Panc1 (cell line): ENCODE data around the gene SEZ6L.

ENCODE experiments used
- CTCF ChIP-seq: fragments of 450-650 bp; IDR thresholded peaks from 2 replicates; pipeline ENCODE4 v1.5.1; 2017; ENCODE audit warnings: mild to moderate bottlenecking
- POLR2AphosphoS5 ChIP-seq: IDR thresholded peaks from 2 replicates; pipeline ENCODE4 v1.6.1; 2012; ENCODE audit warnings: mild to moderate bottlenecking, low read depth, low read length, moderate library complexity
- REST ChIP-seq, 2 experiments: IDR thresholded peaks; 2 replicates each; pipeline ENCODE4 v1.6.1; 2011 to 2012; ENCODE audit warnings: low read depth in 2 of 2, control low read depth in 1 of 2, low read length in 1 of 2, mild to moderate bottlenecking in 1 of 2, moderate library complexity in 1 of 2; ENCODE audit not compliant: insufficient read depth in 1 of 2
- SIN3A ChIP-seq: IDR thresholded peaks from 2 replicates; pipeline ENCODE4 v1.6.1; 2012; ENCODE audit warnings: low read depth, mild to moderate bottlenecking, low read length, moderate library complexity, borderline replicate concordance; ENCODE audit not compliant: insufficient read depth
- TCF7L2 ChIP-seq: IDR thresholded peaks from 2 replicates; pipeline ENCODE4 v1.6.1; 2011; ENCODE audit warnings: mild to moderate bottlenecking, low read depth, low read length, inconsistent platforms

GRCh38 chr22:26432619-26433311, 263.5 kb downstream of the SEZ6L start:
- TF ChIP-seq CTCF, result no peak
- TF ChIP-seq REST (IDR thresholded peaks at IDR 0.05; ENCODE audit: insufficient read depth in 1 of 2, low read depth in 2 of 2, low read length in 1 of 2), result no peak
- TF ChIP-seq POLR2AphosphoS5, result no peak
- TF ChIP-seq SIN3A, result no peak
- no peak for TF ChIP-seq TCF7L2
